Fibroblast of lung (primary cell): ENCODE results near the gene UBE2B. TPM values are rescaled to one million over a fixed set of nuclear protein-coding genes. Genes with fewer than 3 reads are reported as not detected.

ENCODE experiments used
- DNase-seq, 2 donors: peaks; one replicate each; pipeline versions ENCODE4 v3.0.0 to v3.0.0-alpha.2; 2010; ENCODE audit warnings: low read depth in 2 of 2
- H2AFZ ChIP-seq: 2 replicates; pipeline ENCODE4 v1.5.1; 2012; ENCODE audit warnings: low read length, control low read depth, inconsistent platforms
- H3K27ac ChIP-seq: 2 replicates; pipeline ENCODE4 v1.5.1; 2011; ENCODE audit warnings: low read length, control low read depth; ENCODE audit not compliant: insufficient read depth
- H3K27me3 ChIP-seq: 2 replicates; pipeline ENCODE4 v1.5.1; 2011; ENCODE audit warnings: mild to moderate bottlenecking, low read length; ENCODE audit not compliant: control insufficient read depth, insufficient read depth
- H3K36me3 ChIP-seq: 2 replicates; pipeline ENCODE4 v1.5.1; 2011; ENCODE audit warnings: low read length; ENCODE audit not compliant: control insufficient read depth, insufficient read depth
- H3K4me1 ChIP-seq: 2 replicates; pipeline ENCODE4 v1.5.1; 2011; ENCODE audit warnings: low read length; ENCODE audit not compliant: control insufficient read depth, insufficient read depth; ENCODE audit errors: extremely low read depth
- H3K4me2 ChIP-seq: 2 replicates; pipeline ENCODE4 v1.5.1; 2011; ENCODE audit warnings: low read length, control low read depth; ENCODE audit not compliant: insufficient read depth; ENCODE audit errors: extremely low read depth
- H3K4me3 ChIP-seq, 4 experiments: fragments of 200-600 bp in 1 of 4; sonication (generic) in 1 of 4; replicated peaks in 1 of 4; 2 replicates each; pipeline ENCODE4 v1.5.1; 2011 to 2016; ENCODE audit warnings: low read length in 4 of 4, low read depth in 3 of 4, mild to moderate bottlenecking in 3 of 4, control low read depth in 2 of 4, inconsistent platforms in 1 of 4, mixed read lengths in 1 of 4; ENCODE audit not compliant: insufficient read depth in 1 of 4; ENCODE audit errors: control extremely low read depth in 1 of 4
- H3K79me2 ChIP-seq: 2 replicates; pipeline ENCODE4 v1.5.1; 2012; ENCODE audit warnings: mild to moderate bottlenecking, low read length, inconsistent platforms; ENCODE audit not compliant: control insufficient read depth, insufficient read depth
- H3K9ac ChIP-seq: 2 replicates; pipeline ENCODE4 v1.5.1; 2011; ENCODE audit warnings: mild to moderate bottlenecking, low read length, control low read depth; ENCODE audit not compliant: insufficient read depth
- H3K9me3 ChIP-seq: 2 replicates; pipeline ENCODE4 v1.5.1; 2012; ENCODE audit warnings: low read depth, low read length; ENCODE audit not compliant: control insufficient read depth, insufficient read depth
- H4K20me1 ChIP-seq: 2 replicates; pipeline ENCODE4 v1.5.1; 2011; ENCODE audit warnings: low read length; ENCODE audit not compliant: control insufficient read depth, insufficient read depth; ENCODE audit errors: extremely low read depth
- CTCF ChIP-seq, 2 donors: IDR thresholded peaks in 1 of 2; conservative IDR thresholded peaks in 1 of 2; 1 replicate in 1 of 2; 2 replicates in 1 of 2; pipeline ENCODE4 v1.5.1; 2011 to 2012; ENCODE audit warnings: low read length in 2 of 2, control low read depth in 1 of 2, inconsistent platforms in 1 of 2, low read depth in 1 of 2, mild to moderate bottlenecking in 1 of 2
- EZH2 ChIP-seq: IDR thresholded peaks from 2 replicates; pipeline ENCODE4 v1.5.1; 2012; ENCODE audit warnings: low read length, control low read depth, mild to moderate bottlenecking; ENCODE audit errors: missing control alignments
- polyA plus RNA-seq, 2 donors: library from polyadenylated mRNA; depleted of rRNA in 1 of 2; stranded (reverse) in 1 of 2; unstranded in 1 of 2; fragments of >200 nt; gene quantifications; 2 replicates each; pipeline ENCODE4 v1.2.1, GENCODE V29; 2011 to 2012; ENCODE audit warnings: missing spikeins in 1 of 2
- total RNA-seq: library from RNA; depleted of rRNA; stranded (reverse); fragments of >200 nt; gene quantifications from 2 replicates; pipeline ENCODE4 v1.2.1, GENCODE V29; 2014

The UBE2B gene
- total and polyA plus RNA-seq, 2 donors (not counting 1 experiment from before 2014, with no cell fraction given), result 31.9 to 93.2 TPM

GRCh38 chr5:134435560-134435959, 64.2 kb downstream of the UBE2B start:
- H3K4me3 ChIP-seq, result no peak overlapping the region
- H2AFZ ChIP-seq, result no peak overlapping the region
- H3K27me3 ChIP-seq, result no peaks in the 10 kb centered on the region
- peak; percentile 53 to 82 for DNase-seq
- peak overlapping the region; percentile 94 for H3K27ac ChIP-seq
- H3K36me3 ChIP-seq, result no peaks in the 10 kb centered on the region
- H3K4me1 ChIP-seq, result peaks cover 37% of the 10 kb centered on the region
- TF ChIP-seq EZH2 (no peak), CTCF (conservative IDR thresholded peaks at IDR 0.05 in 1 of 2, IDR thresholded peaks at IDR 0.05 in 1 of 2; ENCODE audit: low read depth in 1 of 2, low read length in 2 of 2) (no peak)
- H3K9ac ChIP-seq, result no peak overlapping the region
- no peak overlapping the region for H3K4me2 ChIP-seq
- H3K79me2 ChIP-seq, result no peaks in the 10 kb centered on the region
- no peaks in the 10 kb centered on the region for H4K20me1 ChIP-seq
- no peaks in the 10 kb centered on the region for H3K9me3 ChIP-seq

- no peaks in the 10 kb centered on the region for H3K79me2 ChIP-seq
- peak overlapping the region; percentile 15 for H2AFZ ChIP-seq
Observed at GRCh38 chr5:134436523-134437339, 65.4 kb downstream of the UBE2B start.

More at GRCh38 chr5:134436523-134437339, 65.4 kb downstream of the UBE2B start:
- Histone ChIP-seq H3K9me3 (no peaks in the 10 kb centered on the region), H3K27ac (peak overlapping the region; percentile 94), H3K9ac (peak overlapping the region; percentile 29), H3K36me3 (no peaks in the 10 kb centered on the region), H3K27me3 (no peaks in the 10 kb centered on the region), H3K4me1 (peaks cover 37% of the 10 kb centered on the region), H3K4me3 (no peak overlapping the region), H3K4me2 (no peak overlapping the region), H4K20me1 (no peaks in the 10 kb centered on the region)
- no peak for TF ChIP-seq CTCF (conservative IDR thresholded peaks at IDR 0.05 in 1 of 2, IDR thresholded peaks at IDR 0.05 in 1 of 2; ENCODE audit: low read depth in 1 of 2, low read length in 2 of 2)
- TF ChIP-seq EZH2, result no peak
- DNase-seq, result peak; percentile 85 to 98
